BLaER1 treated with 17β-estradiol and CSF1 and Interleukin-3, amounts not matched to agents 10 nM and 100 nM (cell line): ENCODE results near the gene SCYL1.

Experiments used
- H3K27ac ChIP-seq, 11 experiments: shearing (Covaris generic); formaldehyde crosslinking; 2 replicates each; pipeline ENCODE4 v1.8.1; 2022
- H3K27me3 ChIP-seq, 11 experiments: shearing (Covaris generic); formaldehyde crosslinking; 2 replicates each; pipeline ENCODE4 v1.8.1; 2022
- H3K36me3 ChIP-seq, 11 experiments: shearing (Covaris generic); formaldehyde crosslinking; 2 replicates each; pipeline ENCODE4 v1.8.1; 2022
- H3K4me1 ChIP-seq, 10 experiments: shearing (Covaris generic); formaldehyde crosslinking; 2 replicates each; pipeline ENCODE4 v1.8.1; 2022
- H3K4me2 ChIP-seq, 11 experiments: shearing (Covaris generic); formaldehyde crosslinking; 2 replicates each; pipeline ENCODE4 v1.8.1; 2022
- H3K4me3 ChIP-seq, 10 experiments: shearing (Covaris generic); formaldehyde crosslinking; 2 replicates each; pipeline ENCODE4 v1.8.1; 2022
- H3K9ac ChIP-seq, 11 experiments: shearing (Covaris generic); formaldehyde crosslinking; 2 replicates each; pipeline ENCODE4 v1.8.1; 2022
- H3K9me3 ChIP-seq, 11 experiments: shearing (Covaris generic); formaldehyde crosslinking; replicated peaks in 1 of 11; 2 replicates each; pipeline ENCODE4 v1.8.1; 2022
- H4K20me1 ChIP-seq, 11 experiments: shearing (Covaris generic); formaldehyde crosslinking; 2 replicates each; pipeline ENCODE4 v1.8.1; 2022
- Cebpa-rat ChIP-seq, 11 experiments: shearing (Covaris generic); IDR thresholded peaks; 2 replicates each; pipeline ENCODE4 v1.8.1; 2022

The SCYL1 gene

GRCh38 chr11:65486570-65487466, 38.1 kb upstream of the SCYL1 start:
- Histone ChIP-seq H3K4me1 (peaks cover 64 to 93% (median 77%) of the 10 kb centered on the region in 10 experiments), H3K4me3 (peak overlapping the region in 6 of 10 experiments; percentile 6 to 29 (median 16); a peak in 7 of 20 replicates), H3K4me2 (peak overlapping the region; percentile 49 to 97 (median 95))

GRCh38 chr11:65487467-65488272, 37.2 kb upstream of the SCYL1 start:
- peaks cover 64 to 93% (median 78%) of the 10 kb centered on the region in 10 experiments for H3K4me1 ChIP-seq
- H3K36me3 ChIP-seq = no peaks in the 10 kb centered on the region
- no peaks in the 10 kb centered on the region for H3K9me3 ChIP-seq
- H3K9ac ChIP-seq = peak overlapping the region; percentile 72 to 82 (median 79)
- peak overlapping the region in 9 of 10 experiments; percentile 25 to 59 (median 42); a peak in 17 of 20 replicates for H3K4me3 ChIP-seq
- TF ChIP-seq Cebpa-rat (IDR thresholded peaks at IDR 0.05) = peak in 10 of 11 experiments; percentile 64 to 97 (median 88); a peak in 18 of 22 replicates
- peak overlapping the region; percentile 88 to 97 (median 95) for H3K4me2 ChIP-seq
- H4K20me1 ChIP-seq = no peaks in the 10 kb centered on the region
- H3K27me3 ChIP-seq = no peaks in the 10 kb centered on the region
- peak overlapping the region; percentile 72 to 100 (median 100) for H3K27ac ChIP-seq

More at GRCh38 chr11:65486570-65487466, 38.1 kb upstream of the SCYL1 start:
- Histone ChIP-seq H4K20me1 (no peaks in the 10 kb centered on the region), H3K9ac (peak overlapping the region in 10 of 11 experiments; percentile 51 to 82 (median 78); a peak in 20 of 22 replicates), H3K27me3 (no peaks in the 10 kb centered on the region), H3K27ac (peak overlapping the region; percentile 47 to 100 (median 100)), H3K9me3 (no peaks in the 10 kb centered on the region), H3K36me3 (no peaks in the 10 kb centered on the region)
- TF ChIP-seq Cebpa-rat (IDR thresholded peaks at IDR 0.05) = no peak

GRCh38 chr11:65488273-65489034, 36.4 kb upstream of the SCYL1 start:
- Histone ChIP-seq H3K4me3 (peak overlapping the region in 9 of 10 experiments; percentile 25 to 59 (median 42); a peak in 16 of 20 replicates), H3K9me3 (no peaks in the 10 kb centered on the region), H3K27me3 (no peaks in the 10 kb centered on the region), H4K20me1 (no peaks in the 10 kb centered on the region), H3K4me1 (peaks cover 68 to 95% (median 85%) of the 10 kb centered on the region in 10 experiments), H3K4me2 (peak overlapping the region; percentile 88 to 97 (median 95)), H3K27ac (peak overlapping the region; percentile 72 to 100 (median 100)), H3K36me3 (no peaks in the 10 kb centered on the region), H3K9ac (peak overlapping the region; percentile 72 to 82 (median 79))
- TF ChIP-seq Cebpa-rat (IDR thresholded peaks at IDR 0.05) = no peak

GRCh38 chr11:65489035-65489705, 35.7 kb upstream of the SCYL1 start:
- TF ChIP-seq Cebpa-rat (IDR thresholded peaks at IDR 0.05) = no peak
- Histone ChIP-seq H3K4me1 (peaks cover 75 to 97% (median 93%) of the 10 kb centered on the region in 10 experiments), H3K4me3 (peak overlapping the region in 2 of 10 experiments; percentile 39 to 45; a peak in 4 of 20 replicates), H3K27ac (peak overlapping the region; percentile 84 to 100 (median 100); a peak in 21 of 22 replicates), H3K27me3 (no peaks in the 10 kb centered on the region), H3K9ac (peak overlapping the region; percentile 73 to 86 (median 80)), H3K4me2 (peak overlapping the region; percentile 88 to 97 (median 95)), H3K9me3 (no peaks in the 10 kb centered on the region), H3K36me3 (no peaks in the 10 kb centered on the region), H4K20me1 (no peaks in the 10 kb centered on the region)

GRCh38 chr11:65489706-65490320, 35.1 kb upstream of the SCYL1 start:
- Histone ChIP-seq H3K4me1 (peaks cover 81 to 99% (median 97%) of the 10 kb centered on the region in 10 experiments), H3K9ac (peak overlapping the region; percentile 73 to 86 (median 80))

GRCh38 chr11:65491163-65491465, 33.8 kb upstream of the SCYL1 start:
- Histone ChIP-seq H3K27ac (peak overlapping the region; percentile 84 to 100 (median 100)), H3K4me1 (peaks cover 94 to 99% (median 97%) of the 10 kb centered on the region in 10 experiments), H3K4me2 (peak overlapping the region; percentile 88 to 97 (median 95)), H3K9me3 (no peaks in the 10 kb centered on the region), H3K9ac (peak overlapping the region; percentile 73 to 86 (median 80)), H3K36me3 (no peaks in the 10 kb centered on the region), H3K27me3 (no peaks in the 10 kb centered on the region), H3K4me3 (peak overlapping the region in 5 of 10 experiments; percentile 26 to 55 (median 34); a peak in 8 of 20 replicates), H4K20me1 (no peaks in the 10 kb centered on the region)
- no peak for TF ChIP-seq Cebpa-rat (IDR thresholded peaks at IDR 0.05)

More at GRCh38 chr11:65489706-65490320, 35.1 kb upstream of the SCYL1 start:
- H3K36me3 ChIP-seq = no peaks in the 10 kb centered on the region
- H3K27ac ChIP-seq = peak overlapping the region; percentile 84 to 100 (median 100)
- no peaks in the 10 kb centered on the region for H3K9me3 ChIP-seq
- peak overlapping the region; percentile 88 to 97 (median 95) for H3K4me2 ChIP-seq
- peak overlapping the region in 3 of 10 experiments; percentile 4 to 14 (median 9); a peak in 4 of 20 replicates for H3K4me3 ChIP-seq
- no peaks in the 10 kb centered on the region for H4K20me1 ChIP-seq
- H3K27me3 ChIP-seq = no peaks in the 10 kb centered on the region
- TF ChIP-seq Cebpa-rat (IDR thresholded peaks at IDR 0.05) = no peak

GRCh38 chr11:65491614-65492386, 33.1 kb upstream of the SCYL1 start:
- peak overlapping the region in 9 of 10 experiments; percentile 4 to 55 (median 33); a peak in 15 of 20 replicates for H3K4me3 ChIP-seq

More at GRCh38 chr11:65491614-65492386, 33.1 kb upstream of the SCYL1 start:
- Histone ChIP-seq H3K27me3 (no peaks in the 10 kb centered on the region), H3K9me3 (no peaks in the 10 kb centered on the region), H3K9ac (peak overlapping the region; percentile 73 to 86 (median 80)), H4K20me1 (no peaks in the 10 kb centered on the region), H3K4me1 (peaks cover 94 to 99% (median 97%) of the 10 kb centered on the region in 10 experiments), H3K27ac (peak overlapping the region; percentile 84 to 100 (median 100)), H3K4me2 (peak overlapping the region; percentile 88 to 97 (median 95)), H3K36me3 (no peaks in the 10 kb centered on the region)
- peak in 6 of 11 experiments; percentile 65 to 89 (median 76); a peak in 10 of 22 replicates for TF ChIP-seq Cebpa-rat (IDR thresholded peaks at IDR 0.05)
